SK-N-MC (cell line): Measurements from ENCODE around the gene C1orf105.

ENCODE experiments used
- EZH2 ChIP-seq: fragments of 200-600 bp; sonication (generic); IDR thresholded peaks from one replicate; pipeline ENCODE4 v1.6.1; 2017; ENCODE audit warnings: antibody characterized with exemption
- POLR2AphosphoS5 ChIP-seq: IDR thresholded peaks from 2 replicates; pipeline ENCODE4 v1.6.1; 2012; ENCODE audit warnings: mild to moderate bottlenecking, low read depth, low read length, borderline replicate concordance

DNA sequence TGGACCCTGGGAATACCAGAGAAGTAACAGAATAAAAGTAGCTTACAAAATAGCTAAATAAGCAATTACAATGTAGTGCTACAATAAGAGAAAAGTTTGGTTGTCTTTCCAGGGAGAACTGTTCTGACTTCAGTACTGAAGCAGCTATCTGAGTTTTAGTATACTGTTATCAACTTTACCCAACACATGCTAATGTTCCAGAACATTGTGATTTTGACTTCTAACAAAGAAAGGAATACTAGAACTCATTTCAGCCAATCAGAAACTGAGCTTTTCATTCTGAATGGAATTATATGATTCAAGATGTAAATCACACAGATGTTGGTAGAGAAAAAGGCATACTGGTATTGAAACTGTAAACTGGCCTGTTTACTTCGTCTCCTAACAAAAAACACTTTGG lies at the start of gene C1orf105:
- no peak for TF ChIP-seq POLR2AphosphoS5
- no peak for TF ChIP-seq EZH2
